KBM-7 (cell line): ENCODE data around the gene MREG.
"Not testable (repeated sequence)": the region's sequence is repeated elsewhere in the genome, so short reads cannot be mapped to it uniquely, and the experiment has no call there.

ENCODE experiments used
- DNase-seq: peaks from one replicate; pipeline ENCODE4 v3.0.0-alpha.2; 2015
- in situ Hi-C: fragments of 300-500 bp; cut with MboI; formaldehyde crosslinking; loops from 2 replicates; pipeline ENCODE4 v1.14.3; 2020; ENCODE audit warnings: low sequenced_read_pairs, low pct_unique_long_range_greater_than_20kb, mixed read lengths

Gene MREG

GRCh38 chr2:215931256-215931903 lies 82.0 kb downstream of the MREG start:
- DNase-seq: peak; percentile 80
- in situ Hi-C loops: no loop called here

DNA sequence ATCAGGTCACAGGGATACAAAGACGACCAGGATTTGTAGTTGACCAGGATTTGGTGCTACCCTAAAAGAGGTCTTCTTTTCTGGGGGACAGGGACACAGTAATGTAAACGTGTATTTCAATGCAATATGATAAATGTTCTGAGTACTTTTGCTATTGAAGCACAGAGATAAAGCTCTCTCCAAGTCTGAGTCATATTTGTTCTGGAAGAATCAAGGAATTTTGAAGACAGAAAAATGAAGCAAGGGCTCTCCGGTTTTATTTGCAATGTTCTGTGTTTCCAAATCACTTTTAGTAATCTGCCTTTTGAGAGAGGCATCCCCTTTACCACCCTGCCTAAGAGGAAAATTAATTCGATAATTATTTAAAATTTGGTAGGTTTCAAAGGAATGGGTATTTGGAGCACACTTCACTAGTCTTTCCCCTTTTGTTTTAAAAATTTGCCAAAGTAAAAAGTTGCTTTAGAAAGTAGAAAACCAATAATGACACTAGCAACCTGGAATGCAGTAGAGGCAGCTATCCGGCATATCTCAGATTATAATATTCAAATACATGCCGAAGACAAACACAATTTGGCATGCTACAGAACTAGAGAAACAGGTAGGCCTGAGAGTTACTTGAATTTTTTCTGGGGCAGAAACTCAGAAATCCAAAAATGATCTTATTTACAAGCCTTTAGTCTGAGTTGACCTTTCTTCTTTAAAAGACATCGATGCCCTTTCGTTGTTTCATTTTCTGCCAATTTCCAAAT lies 82.7 kb downstream of the MREG start:
- in situ Hi-C loops: no loop called here
- DNase-seq: no peak

- in situ Hi-C loops: no loop called here
- no peak for DNase-seq
Measured at GRCh38 chr2:215929602-215930335, 83.6 kb downstream of the MREG start.

DNA sequence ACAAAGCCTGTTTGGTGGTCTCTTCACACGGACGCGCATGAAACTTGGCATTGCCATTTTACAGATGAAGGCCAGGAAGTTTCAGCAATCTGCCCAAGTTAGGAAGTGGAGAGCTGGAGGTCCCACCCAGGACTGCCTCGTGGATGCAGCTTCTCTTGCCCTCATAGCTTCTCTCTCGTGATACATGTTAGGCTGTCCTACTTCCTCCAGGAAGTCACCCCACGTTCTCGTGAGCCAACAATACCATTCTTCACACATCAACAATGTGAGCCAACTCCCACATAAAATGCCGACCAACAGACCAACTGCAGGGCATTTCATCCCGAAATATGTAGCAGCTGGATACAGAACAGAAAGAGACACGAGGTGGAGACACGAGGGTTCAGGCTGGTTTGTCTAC lies 85.3 kb downstream of the MREG start:
- DNase-seq: no peak
- in situ Hi-C loops: no loop called here

DNA sequence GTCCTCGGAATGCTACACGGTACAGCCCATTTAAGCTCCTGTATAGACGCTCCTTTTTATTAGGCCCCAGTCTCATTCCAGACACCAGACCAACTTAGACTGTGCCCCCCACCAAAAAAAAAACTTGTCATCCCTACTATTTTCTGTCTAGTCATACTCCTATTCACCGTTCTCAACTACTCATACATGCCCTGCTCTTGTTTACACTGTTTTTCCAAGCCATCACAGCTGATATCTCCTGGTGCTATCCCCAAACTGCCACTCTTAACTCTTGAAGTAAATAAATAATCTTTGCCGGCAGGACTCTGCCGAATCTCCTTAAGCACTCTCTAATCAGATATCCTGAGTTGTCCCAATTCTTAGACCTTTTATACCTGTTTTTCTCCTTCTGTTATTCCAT lies 86.4 kb downstream of the MREG start:
- in situ Hi-C loops, DNase-seq: not testable (repeated sequence)

- peak; percentile 12 for DNase-seq
- in situ Hi-C loops: no loop called here
Measured at GRCh38 chr2:215921895-215922294, 91.5 kb downstream of the MREG start.

GRCh38 chr2:215920244-215921100 lies 92.9 kb downstream of the MREG start:
- DNase-seq: peak; percentile 68
- in situ Hi-C loops: no loop called here

- DNase-seq: no peak
- in situ Hi-C loops: no loop called here
Measured at GRCh38 chr2:215919624-215920243, 93.6 kb downstream of the MREG start.

DNA sequence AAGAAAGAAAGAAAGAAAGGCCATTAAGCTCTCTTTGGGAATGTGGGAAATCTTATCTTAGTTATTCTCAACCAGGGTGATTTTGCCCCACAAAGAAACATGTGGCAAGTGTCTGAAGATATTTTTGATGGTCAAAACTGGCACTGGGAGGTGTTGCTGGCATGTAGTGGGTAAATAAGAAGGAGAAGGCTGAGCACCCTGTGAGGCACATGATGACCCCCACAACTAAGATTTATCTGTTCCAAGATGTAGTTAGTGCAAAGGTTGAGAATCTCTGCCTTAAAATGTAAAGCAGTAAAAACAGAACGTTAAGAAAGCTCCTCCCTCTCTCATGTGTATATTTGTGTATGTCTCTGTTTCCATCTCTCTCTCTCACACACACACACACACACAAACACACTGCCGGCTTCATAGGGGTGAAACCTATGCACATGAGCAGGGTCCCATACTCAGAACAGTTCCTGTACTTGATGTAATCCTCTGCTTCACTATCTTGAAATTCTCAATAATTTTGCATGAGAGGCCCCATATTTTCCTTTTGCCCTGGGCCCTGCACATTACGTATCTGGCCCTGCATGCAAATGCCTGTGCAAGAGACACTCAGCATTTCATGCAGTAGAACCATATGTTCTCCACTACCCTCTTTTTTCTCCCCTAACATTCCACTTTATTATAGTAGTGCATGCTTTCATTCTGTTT lies 94.3 kb downstream of the MREG start:
- in situ Hi-C loops: no loop called here
- no peak for DNase-seq

DNA sequence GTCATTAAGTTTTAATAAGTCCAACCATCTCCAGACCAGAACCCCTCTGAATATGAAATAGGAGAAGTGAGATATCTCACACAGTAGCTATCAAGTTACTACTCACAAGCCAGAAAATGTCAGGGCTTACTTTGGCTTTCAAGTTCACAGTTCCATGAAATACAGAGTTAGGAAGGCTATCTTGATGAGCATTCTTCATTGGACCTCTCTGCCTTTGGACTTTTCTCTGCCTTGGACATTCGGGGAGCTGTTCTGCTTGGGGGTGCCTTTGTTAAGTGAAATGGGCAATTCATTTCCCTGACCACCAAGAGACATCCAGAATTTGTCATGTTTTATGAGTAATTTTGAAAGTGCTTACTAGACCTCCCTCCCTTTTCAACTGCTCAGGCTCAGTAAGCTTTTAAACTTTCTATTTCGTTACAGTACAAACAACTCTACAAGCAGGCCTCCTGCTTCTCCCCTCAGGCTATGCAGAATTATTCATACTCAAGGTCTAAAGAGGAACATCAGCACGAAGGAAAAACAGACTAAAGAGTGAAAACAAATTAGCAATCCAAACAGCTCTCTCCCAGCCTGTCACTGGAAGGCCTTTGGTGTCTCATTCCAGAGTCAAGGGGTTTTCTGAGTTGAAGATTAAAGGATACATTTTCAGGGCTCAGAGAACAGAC lies 95.3 kb downstream of the MREG start:
- DNase-seq: no peak
- in situ Hi-C loops: no loop called here

DNA sequence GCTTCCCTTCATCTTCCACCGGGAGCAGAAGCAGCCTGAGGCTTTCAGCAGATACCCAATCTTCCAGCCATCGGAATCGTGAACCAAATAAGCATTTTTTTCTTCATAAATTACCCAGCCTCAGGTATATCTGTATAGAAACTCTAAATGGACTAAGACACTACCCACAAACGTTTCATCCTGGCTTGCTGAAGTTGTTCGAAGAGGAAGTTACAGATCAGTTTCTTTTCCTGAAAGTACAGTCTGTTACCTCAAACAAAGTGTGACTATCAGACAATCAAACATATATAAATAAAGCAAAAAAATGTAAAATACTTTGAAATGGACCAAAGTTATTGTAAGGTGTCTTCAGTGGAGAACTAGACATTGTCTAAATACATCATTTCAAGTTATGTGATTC lies 97.9 kb downstream of the MREG start:
- no peak for DNase-seq
- in situ Hi-C loops: no loop called here

DNA sequence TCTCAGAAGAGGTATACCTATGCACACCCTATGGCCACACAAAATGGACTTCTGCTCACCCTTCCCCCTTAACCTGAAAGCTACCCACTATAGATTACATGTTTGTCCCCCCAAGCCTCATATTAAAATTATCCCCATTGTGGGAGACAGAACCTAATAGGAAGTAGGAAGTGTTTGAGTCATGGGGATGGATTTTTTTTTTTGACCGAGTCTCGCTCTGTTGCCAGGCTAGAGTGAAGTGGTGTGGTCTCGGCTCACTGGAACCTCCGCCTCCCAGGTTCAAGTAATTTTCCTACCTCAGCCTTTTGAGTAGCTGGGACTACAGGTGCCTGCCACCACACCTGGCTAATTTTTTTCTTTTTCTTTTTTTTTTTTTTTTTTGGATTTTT lies 98.6 kb downstream of the MREG start:
- DNase-seq: no peak
- in situ Hi-C loops: no loop called here

DNA sequence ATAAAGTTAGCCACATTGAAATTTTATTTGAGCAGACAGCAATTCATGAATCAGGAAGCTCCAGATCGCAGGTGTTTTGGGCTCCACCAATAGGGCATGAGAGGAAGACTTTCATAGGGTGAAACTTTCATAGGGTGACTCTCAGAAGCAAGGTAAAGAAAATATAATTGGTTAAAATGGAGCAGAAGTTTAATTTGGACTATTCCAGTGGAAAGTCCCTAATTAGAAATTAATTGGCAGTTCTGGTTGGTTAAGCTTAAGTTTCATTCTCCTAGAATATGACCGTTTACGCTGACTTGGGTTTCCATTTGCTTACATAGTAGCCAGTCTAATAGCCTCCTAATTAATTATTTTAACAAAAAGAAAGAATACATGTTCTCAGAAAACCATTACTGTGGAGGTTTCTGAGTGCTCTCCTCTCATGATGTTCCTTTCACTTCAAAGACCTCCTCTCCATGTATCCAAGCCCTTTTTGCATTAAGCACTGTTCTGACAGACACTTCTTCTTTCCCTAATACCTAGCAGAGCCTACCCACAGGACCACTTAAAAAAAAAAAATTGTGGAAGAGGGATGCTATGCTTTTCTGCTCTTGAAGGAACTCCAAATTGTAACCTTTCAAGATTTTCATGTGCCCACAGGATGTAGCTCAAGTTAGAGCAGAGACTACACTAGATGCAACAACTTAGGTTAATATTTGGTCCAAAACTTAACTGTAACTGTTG lies 99.1 kb downstream of the MREG start:
- in situ Hi-C loops: no loop called here
- DNase-seq: no peak

DNA sequence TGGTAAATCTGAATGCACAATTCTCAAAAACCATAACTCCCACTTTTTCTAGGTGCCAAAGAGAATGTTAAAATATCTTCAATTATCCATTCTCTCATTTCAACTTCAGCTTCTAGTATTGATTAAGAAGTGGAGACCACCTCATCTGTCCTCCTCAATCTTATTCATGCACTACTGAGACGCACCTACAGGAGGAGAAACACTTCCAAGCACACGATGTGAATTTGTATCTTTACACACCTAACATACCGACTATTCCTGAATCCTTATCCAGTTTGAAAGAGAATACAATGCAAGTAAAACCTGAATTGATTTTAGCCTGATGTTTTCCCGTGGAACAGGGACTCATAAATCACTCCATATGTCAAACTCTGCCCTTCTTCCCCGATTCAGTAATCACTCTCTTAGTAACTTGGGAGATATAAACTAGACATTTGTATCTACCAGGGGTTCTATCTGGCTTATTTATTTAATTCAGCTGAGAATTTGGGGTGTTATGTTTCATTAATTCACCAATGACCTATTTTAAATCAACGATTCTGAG lies 101.0 kb downstream of the MREG start:
- no peak for DNase-seq
- in situ Hi-C loops: no loop called here

- in situ Hi-C loops: no loop called here
- DNase-seq: no peak
Measured at GRCh38 chr2:215911301-215912085, 101.9 kb downstream of the MREG start.

DNA sequence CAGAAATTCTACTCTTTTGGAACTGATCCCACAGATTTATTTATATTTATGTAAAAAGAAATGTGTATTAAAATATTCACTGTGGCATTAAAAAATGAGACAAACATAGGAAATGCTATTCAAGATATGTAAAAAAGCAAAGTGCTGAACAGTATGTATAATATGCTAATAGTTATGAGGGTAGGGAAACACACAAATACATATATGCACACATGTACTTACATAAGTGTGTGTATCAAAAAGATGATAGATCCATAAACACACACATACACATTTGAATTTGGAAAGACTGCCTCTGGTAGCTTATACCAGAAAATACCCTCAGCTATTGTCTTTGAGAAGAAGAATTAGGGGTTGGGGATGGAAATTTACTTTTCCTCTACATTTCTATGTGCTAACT lies 103.2 kb downstream of the MREG start:
- in situ Hi-C loops: no loop called here
- DNase-seq: no peak
